ENCODE data around the gene NUP62. TPM values are rescaled to one million over a fixed set of nuclear protein-coding genes. Genes with fewer than 3 reads are reported as not detected.

The NUP62 gene
- total RNA-seq, 1 experiment from 2014 or later, result 127 TPM

DNA sequence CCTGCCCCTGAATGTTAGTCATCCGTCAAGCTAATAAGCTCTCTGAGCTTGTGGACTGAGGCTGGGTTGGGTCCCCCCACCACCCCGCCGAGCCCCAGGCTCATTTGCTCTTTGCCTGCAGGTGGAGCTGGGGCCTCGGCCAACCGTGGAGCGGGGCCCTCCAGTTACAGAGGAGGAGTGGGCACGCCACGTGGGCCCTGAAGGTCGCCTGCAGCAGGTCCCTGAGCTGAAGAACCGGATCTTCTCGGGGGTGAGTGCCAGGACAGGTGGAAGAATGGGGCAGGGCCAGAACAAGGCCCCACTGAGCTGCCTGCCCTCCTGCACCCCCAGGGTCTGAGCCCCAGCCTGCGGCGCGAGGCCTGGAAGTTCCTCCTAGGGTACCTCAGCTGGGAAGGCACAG is 46.7 kb downstream of the NUP62 start:
- Histone ChIP-seq H3K27ac (ENCODE audit: insufficient read length, low read depth, low read length) (no peak overlapping the region), H3K4ac (ENCODE audit: low read depth, low read length) (no peak overlapping the region), H4K8ac (replicated peaks; ENCODE audit: insufficient read length, low read depth, low read length) (no peak overlapping the region), H2BK15ac (ENCODE audit: low read depth, low read length) (no peak overlapping the region), H3K18ac (ENCODE audit: insufficient read length, low read depth, low read length) (no peak overlapping the region), H3T11ph (ENCODE audit: low read length) (no peak overlapping the region), H4K20me1 (ENCODE audit: control insufficient read depth, insufficient read depth, insufficient read length) (no peaks in the 10 kb centered on the region), H2BK120ac (ENCODE audit: low read depth, low read length, poor library complexity, severe bottlenecking) (no peak overlapping the region), H3K4me1 (ENCODE audit: insufficient read depth, low read length) (no peaks in the 10 kb centered on the region), H3K27me3 (ENCODE audit: insufficient read depth, low read length) (no peaks in the 10 kb centered on the region), H2BK12ac (ENCODE audit: insufficient read length, low read depth, low read length) (no peak overlapping the region), H2AK5ac (ENCODE audit: insufficient read length, low read length) (no peak overlapping the region), H3K79me2 (ENCODE audit: insufficient read depth, low read length) (no peaks in the 10 kb centered on the region), H2BK20ac (ENCODE audit: low read depth, low read length, poor library complexity, severe bottlenecking) (no peak overlapping the region), H3K4me2 (ENCODE audit: insufficient read depth, insufficient read length, low read length) (no peak overlapping the region), H4K91ac (ENCODE audit: insufficient read length, low read depth, low read length) (no peak overlapping the region), H3K56ac (ENCODE audit: insufficient read length, low read depth, low read length) (no peak overlapping the region), H2BK5ac (ENCODE audit: insufficient read length, low read length) (no peak overlapping the region), H3K14ac (ENCODE audit: insufficient read depth, low read length) (no peak overlapping the region), H3K79me1 (ENCODE audit: insufficient read depth, low read depth, low read length, poor library complexity, severe bottlenecking) (no peaks in the 10 kb centered on the region), H3K23ac (ENCODE audit: insufficient read length, low read depth, low read length) (no peak overlapping the region), H4K5ac (ENCODE audit: insufficient read length, low read depth, low read length) (no peak overlapping the region), H3K23me2 (ENCODE audit: insufficient read length, low read depth, low read length, poor library complexity, severe bottlenecking) (peaks cover 6% of the 10 kb centered on the region), H3K9me3 (ENCODE audit: control insufficient read depth, low read depth, low read length) (no peaks in the 10 kb centered on the region), H3K9ac (ENCODE audit: extremely low read depth, insufficient read length, low read length) (no peak overlapping the region), H2AFZ (ENCODE audit: low read length) (no peak overlapping the region)
- TF ChIP-seq, protein P1, sequence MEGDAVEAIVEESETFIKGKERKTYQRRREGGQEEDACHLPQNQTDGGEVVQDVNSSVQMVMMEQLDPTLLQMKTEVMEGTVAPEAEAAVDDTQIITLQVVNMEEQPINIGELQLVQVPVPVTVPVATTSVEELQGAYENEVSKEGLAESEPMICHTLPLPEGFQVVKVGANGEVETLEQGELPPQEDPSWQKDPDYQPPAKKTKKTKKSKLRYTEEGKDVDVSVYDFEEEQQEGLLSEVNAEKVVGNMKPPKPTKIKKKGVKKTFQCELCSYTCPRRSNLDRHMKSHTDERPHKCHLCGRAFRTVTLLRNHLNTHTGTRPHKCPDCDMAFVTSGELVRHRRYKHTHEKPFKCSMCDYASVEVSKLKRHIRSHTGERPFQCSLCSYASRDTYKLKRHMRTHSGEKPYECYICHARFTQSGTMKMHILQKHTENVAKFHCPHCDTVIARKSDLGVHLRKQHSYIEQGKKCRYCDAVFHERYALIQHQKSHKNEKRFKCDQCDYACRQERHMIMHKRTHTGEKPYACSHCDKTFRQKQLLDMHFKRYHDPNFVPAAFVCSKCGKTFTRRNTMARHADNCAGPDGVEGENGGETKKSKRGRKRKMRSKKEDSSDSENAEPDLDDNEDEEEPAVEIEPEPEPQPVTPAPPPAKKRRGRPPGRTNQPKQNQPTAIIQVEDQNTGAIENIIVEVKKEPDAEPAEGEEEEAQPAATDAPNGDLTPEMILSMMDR (conservative IDR thresholded peaks at IDR 0.05), result no peak
- H3K9me3 Mint-ChIP-seq, result no peaks in the 10 kb centered on the region
- DNase-seq, result no peak
- no peaks in the 10 kb centered on the region for H3K27me3 Mint-ChIP-seq (ENCODE audit: low read depth)
- peaks cover 56 to 71% (median 71%) of the 10 kb centered on the region in 3 experiments for H3K36me3 Mint-ChIP-seq (ENCODE audit: insufficient read depth in 1 of 3, low read depth in 3 of 3)
- peaks cover 11 to 16% of the 10 kb centered on the region in 2 experiments for H3K4me1 Mint-ChIP-seq
- H3K4me3 Mint-ChIP-seq, result no peak overlapping the region
- no CpG with 5 or more reads among the region's 14 CpGs for WGBS (ENCODE audit: extremely low coverage, insufficient read length, low lambda C conversion rate)
- H3K27ac Mint-ChIP-seq, result no peak overlapping the region
